IMR-90 (cell line): ENCODE data around the gene ANAPC5.

ENCODE experiments used
- FOS ChIP-seq: fragments of 150-350 bp; IDR thresholded peaks from 2 replicates; pipeline ENCODE4 v1.6.1; 2016; ENCODE audit warnings: low read depth, low read length
- MAZ ChIP-seq: IDR thresholded peaks from 2 replicates; pipeline ENCODE4 v1.6.1; 2012; ENCODE audit warnings: low read depth, mild to moderate bottlenecking, low read length, improper control_type of control experiment, moderate library complexity, borderline replicate concordance
- POLR2A ChIP-seq: IDR thresholded peaks from 2 replicates; pipeline ENCODE4 v1.6.1; 2012; ENCODE audit warnings: mild to moderate bottlenecking, low read depth, low read length
- RAD21 ChIP-seq: IDR thresholded peaks from 2 replicates; pipeline ENCODE4 v1.6.1; 2012; ENCODE audit warnings: low read length, improper control_type of control experiment
- RCOR1 ChIP-seq: IDR thresholded peaks from 2 replicates; pipeline ENCODE4 v1.6.1; 2012; ENCODE audit warnings: mild to moderate bottlenecking, low read length, improper control_type of control experiment; ENCODE audit not compliant: insufficient replicate concordance
- SMC3 ChIP-seq: fragments of 150-350 bp; IDR thresholded peaks from 2 replicates; pipeline ENCODE4 v1.6.1; 2016; ENCODE audit warnings: low read depth, mild to moderate bottlenecking, antibody characterized with exemption, low read length, moderate library complexity
- TF ChIP-seq, protein P1 (sequence below): conservative IDR thresholded peaks from 2 replicates; pipeline ENCODE4 v1.5.1; 2012; ENCODE audit warnings: mild to moderate bottlenecking, low read depth, low read length, improper control_type of control experiment

- TF ChIP-seq, protein P1, sequence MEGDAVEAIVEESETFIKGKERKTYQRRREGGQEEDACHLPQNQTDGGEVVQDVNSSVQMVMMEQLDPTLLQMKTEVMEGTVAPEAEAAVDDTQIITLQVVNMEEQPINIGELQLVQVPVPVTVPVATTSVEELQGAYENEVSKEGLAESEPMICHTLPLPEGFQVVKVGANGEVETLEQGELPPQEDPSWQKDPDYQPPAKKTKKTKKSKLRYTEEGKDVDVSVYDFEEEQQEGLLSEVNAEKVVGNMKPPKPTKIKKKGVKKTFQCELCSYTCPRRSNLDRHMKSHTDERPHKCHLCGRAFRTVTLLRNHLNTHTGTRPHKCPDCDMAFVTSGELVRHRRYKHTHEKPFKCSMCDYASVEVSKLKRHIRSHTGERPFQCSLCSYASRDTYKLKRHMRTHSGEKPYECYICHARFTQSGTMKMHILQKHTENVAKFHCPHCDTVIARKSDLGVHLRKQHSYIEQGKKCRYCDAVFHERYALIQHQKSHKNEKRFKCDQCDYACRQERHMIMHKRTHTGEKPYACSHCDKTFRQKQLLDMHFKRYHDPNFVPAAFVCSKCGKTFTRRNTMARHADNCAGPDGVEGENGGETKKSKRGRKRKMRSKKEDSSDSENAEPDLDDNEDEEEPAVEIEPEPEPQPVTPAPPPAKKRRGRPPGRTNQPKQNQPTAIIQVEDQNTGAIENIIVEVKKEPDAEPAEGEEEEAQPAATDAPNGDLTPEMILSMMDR = no peak
- no peak for TF ChIP-seq RAD21
- TF ChIP-seq RCOR1 = no peak
- no peak for TF ChIP-seq FOS
- TF ChIP-seq POLR2A = no peak
- no peak for TF ChIP-seq MAZ
- no peak for TF ChIP-seq SMC3
Observed at GRCh38 chr12:121326996-121327674, 25.1 kb downstream of the ANAPC5 start.
